Neural crest cell (in vitro differentiated cells): ENCODE measurements around the gene KRTAP10-11. TPM values are rescaled to one million over a fixed set of nuclear protein-coding genes. Genes with fewer than 3 reads are reported as not detected.

ENCODE experiments used
- DNase-seq: peaks from one replicate; pipeline ENCODE4 v3.0.0; 2021; ENCODE audit warnings: low read depth, mixed read lengths, low spot score
- H3K27ac Mint-ChIP-seq: one replicate; pipeline ENCODE4 v1.8.0; 2021; ENCODE audit warnings: mild to moderate bottlenecking, mixed read lengths; ENCODE audit not compliant: unreplicated experiment
- H3K27me3 Mint-ChIP-seq: 2 replicates; pipeline ENCODE4 v1.8.0; 2021; ENCODE audit warnings: low read depth, mild to moderate bottlenecking, mixed read lengths
- H3K36me3 Mint-ChIP-seq: 2 replicates; pipeline ENCODE4 v1.8.0; 2021; ENCODE audit warnings: low read depth, mild to moderate bottlenecking, mixed read lengths
- H3K4me1 Mint-ChIP-seq: 2 replicates; pipeline ENCODE4 v1.8.0; 2021; ENCODE audit warnings: mixed read lengths
- H3K4me3 Mint-ChIP-seq: one replicate; pipeline ENCODE4 v1.8.0; 2021; ENCODE audit warnings: mild to moderate bottlenecking, mixed read lengths
- H3K9me3 Mint-ChIP-seq: 2 replicates; pipeline ENCODE4 v1.8.0; 2021; ENCODE audit warnings: mixed read lengths
- total RNA-seq: library from RNA; stranded (reverse); gene quantifications from 2 replicates; pipeline ENCODE4 v1.2.1, GENCODE V29; 2021
- TF ChIP-seq, protein P1 (sequence below): fragments of 200-600 bp; sonication (generic); conservative IDR thresholded peaks from 2 replicates; pipeline ENCODE4 v1.5.0; 2021; ENCODE audit warnings: antibody characterized with exemption, mild to moderate bottlenecking

The KRTAP10-11 gene
- total RNA-seq, 1 donor from 2014 or later = not detected

DNA sequence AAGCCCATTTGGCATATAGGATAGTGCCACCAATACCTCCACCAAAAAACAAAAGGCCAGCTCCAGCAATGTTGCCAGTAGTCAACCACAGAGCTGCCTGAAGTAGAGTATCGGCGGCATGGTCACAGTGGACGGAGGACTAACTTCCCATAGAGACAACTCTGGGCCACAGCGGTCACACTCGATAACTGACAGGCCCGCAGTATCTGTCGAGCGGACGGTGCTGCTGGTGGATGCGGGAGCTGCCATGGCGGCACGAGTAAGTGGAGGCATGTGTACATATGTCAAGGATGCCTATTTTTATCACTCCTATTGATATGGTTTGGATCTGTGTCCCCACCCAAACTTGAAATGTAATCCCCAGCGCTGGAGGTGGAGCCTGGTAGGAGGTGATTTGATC is 31.7 kb downstream of the KRTAP10-11 start:
- peaks cover 60% of the 10 kb centered on the region for H3K27me3 Mint-ChIP-seq
- H3K9me3 Mint-ChIP-seq = peaks cover 14% of the 10 kb centered on the region
- no peak overlapping the region for H3K4me3 Mint-ChIP-seq
- no peak for DNase-seq
- TF ChIP-seq, protein P1, sequence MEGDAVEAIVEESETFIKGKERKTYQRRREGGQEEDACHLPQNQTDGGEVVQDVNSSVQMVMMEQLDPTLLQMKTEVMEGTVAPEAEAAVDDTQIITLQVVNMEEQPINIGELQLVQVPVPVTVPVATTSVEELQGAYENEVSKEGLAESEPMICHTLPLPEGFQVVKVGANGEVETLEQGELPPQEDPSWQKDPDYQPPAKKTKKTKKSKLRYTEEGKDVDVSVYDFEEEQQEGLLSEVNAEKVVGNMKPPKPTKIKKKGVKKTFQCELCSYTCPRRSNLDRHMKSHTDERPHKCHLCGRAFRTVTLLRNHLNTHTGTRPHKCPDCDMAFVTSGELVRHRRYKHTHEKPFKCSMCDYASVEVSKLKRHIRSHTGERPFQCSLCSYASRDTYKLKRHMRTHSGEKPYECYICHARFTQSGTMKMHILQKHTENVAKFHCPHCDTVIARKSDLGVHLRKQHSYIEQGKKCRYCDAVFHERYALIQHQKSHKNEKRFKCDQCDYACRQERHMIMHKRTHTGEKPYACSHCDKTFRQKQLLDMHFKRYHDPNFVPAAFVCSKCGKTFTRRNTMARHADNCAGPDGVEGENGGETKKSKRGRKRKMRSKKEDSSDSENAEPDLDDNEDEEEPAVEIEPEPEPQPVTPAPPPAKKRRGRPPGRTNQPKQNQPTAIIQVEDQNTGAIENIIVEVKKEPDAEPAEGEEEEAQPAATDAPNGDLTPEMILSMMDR = no peak
- H3K27ac Mint-ChIP-seq = no peak overlapping the region
- no peaks in the 10 kb centered on the region for H3K36me3 Mint-ChIP-seq
- no peaks in the 10 kb centered on the region for H3K4me1 Mint-ChIP-seq

DNA sequence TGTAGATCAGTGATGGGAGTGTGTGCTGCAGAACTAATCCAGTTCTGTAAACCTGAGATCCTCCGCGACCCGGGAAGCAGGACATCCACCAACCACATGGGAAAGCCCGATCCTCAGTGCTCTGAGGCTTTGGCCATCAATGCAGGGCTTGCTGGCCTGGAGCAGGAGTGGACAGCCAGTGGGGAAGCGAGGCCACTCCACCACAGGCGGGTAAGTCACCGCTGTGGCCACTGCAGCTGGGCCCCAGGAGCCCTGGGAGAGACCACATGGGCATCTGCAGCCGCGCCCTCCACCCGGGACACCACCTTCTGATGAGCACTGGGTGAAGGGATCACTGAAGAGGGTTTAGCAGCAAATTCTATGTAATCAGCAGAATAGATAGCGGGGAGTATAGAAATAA is 34.9 kb downstream of the KRTAP10-11 start:
- TF ChIP-seq, protein P1 = no peak
- peaks cover 59% of the 10 kb centered on the region for H3K27me3 Mint-ChIP-seq

DNA sequence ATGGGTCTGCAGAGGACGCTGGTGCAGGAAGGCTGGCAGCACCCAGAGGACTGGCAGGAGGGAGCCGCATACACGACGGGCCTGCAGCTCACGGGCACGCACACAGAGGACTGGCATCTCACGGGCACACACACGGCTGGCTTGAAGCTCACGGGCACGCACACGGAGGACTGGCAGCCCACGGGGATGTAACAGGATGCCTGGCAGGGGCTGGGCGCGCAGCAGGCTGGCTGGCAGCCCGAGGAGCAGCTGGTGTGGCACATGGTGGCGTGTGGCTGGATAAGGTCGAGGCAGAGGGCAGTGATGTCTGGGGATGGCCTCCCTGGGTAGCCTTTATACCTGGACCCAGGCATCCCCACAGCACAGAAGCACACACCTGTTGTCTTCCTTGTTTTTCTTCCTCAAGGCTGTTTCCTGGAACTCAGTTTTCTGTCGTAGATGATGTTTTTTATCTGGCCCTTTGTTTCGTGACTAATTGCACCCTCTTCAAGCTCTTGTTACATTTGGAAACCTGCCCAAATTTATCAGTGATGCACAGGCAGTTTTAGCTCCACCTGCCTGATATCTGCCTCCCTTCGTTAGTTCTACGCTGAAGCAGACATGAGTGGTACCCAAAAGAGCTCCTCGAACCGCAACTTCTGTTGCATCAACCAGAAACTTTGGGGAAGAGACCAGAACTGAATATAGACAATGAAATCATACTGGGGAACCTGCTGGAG is 35.8 kb downstream of the KRTAP10-11 start, which contains the start of gene KRTAP12-1:
TSS of gene KRTAP12-1 (minus strand) at position 303 of the 719 bp plus-strand sequence. CDS start at position 263, 40 bp downstream.
- DNase-seq = no peak
- TF ChIP-seq, protein P1 = no peak
- Mint-ChIP-seq H3K4me1 (peaks cover 6% of the 10 kb centered on the region), H3K36me3 (no peaks in the 10 kb centered on the region), H3K9me3 (no peaks in the 10 kb centered on the region), H3K4me3 (no peak within 1 kb of the TSS), H3K27me3 (peaks cover 59% of the 10 kb centered on the region), H3K27ac (no peak within 1 kb of the TSS)

More for the DNA sequence above, 34.9 kb downstream of the KRTAP10-11 start:
- Mint-ChIP-seq H3K4me3 (no peak overlapping the region), H3K27ac (no peak overlapping the region), H3K4me1 (no peaks in the 10 kb centered on the region), H3K36me3 (no peaks in the 10 kb centered on the region), H3K9me3 (no peaks in the 10 kb centered on the region)
- no peak for DNase-seq

DNA sequence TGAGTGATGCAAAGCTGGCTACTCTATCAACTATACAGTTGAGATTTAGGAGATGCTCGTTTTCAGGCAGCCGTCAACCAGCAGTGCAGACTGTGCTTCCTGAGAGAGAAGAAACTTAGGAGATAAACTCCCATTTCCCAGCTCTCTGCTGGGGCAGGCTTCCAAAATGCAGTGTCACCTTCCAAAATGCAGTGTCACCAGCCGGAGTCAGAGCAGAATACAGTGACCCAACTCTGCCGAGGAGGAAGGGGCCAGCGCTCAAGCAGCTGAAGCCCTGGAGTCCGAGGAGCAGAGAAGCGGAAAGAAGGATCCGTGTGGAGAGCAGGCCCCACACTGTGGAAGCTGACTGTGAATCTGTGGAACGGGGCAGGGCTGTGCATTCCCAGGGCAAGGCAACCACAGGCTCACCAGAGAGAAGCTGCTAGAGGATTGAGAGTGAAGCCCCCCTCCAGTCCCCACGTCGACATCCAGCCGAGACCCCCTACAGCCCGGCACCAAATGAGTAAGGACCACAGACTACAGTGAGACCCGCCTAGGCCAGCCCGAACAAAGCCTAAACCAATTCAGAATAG is 36.5 kb downstream of the KRTAP10-11 start:
- Mint-ChIP-seq H3K9me3 (no peaks in the 10 kb centered on the region), H3K4me3 (no peak overlapping the region), H3K27ac (no peak overlapping the region), H3K4me1 (peaks cover 6% of the 10 kb centered on the region), H3K36me3 (no peaks in the 10 kb centered on the region), H3K27me3 (peaks cover 60% of the 10 kb centered on the region)
- DNase-seq = no peak
- TF ChIP-seq, protein P1 = no peak

DNA sequence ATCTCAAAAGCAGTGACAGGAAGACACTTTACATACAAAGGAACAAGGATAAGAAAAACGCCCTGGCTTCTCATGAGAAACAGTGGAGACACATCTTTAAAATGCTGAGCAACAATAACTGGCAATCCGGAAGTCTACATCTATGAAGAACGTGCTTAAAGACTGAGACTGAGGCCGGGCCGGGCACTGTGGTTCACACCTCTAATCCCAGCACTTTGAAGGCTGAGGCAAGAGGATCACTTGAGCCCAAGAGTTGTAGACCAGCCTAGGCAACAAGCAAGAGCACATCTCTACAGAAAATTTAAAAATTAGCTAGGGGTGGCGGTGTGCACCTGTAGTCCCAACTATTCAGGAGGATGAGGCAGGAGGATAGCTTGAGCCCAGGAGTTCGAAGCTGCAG is 37.9 kb downstream of the KRTAP10-11 start:
- Mint-ChIP-seq H3K27me3 (peaks cover 65% of the 10 kb centered on the region), H3K4me3 (no peak overlapping the region), H3K27ac (no peak overlapping the region), H3K9me3 (no peaks in the 10 kb centered on the region), H3K4me1 (peaks cover 6% of the 10 kb centered on the region), H3K36me3 (no peaks in the 10 kb centered on the region)
- no peak for DNase-seq
- TF ChIP-seq, protein P1 = no peak
